K562 (cell line): Measurements from ENCODE around the gene KRTAP10-4. TPM values are rescaled to one million over a fixed set of nuclear protein-coding genes. Genes with fewer than 3 reads are reported as not detected.

ENCODE experiments used
- ATAC-seq: fragments of 200-7000 bp; cut with Tn5 transposase; 3 replicates; pipeline ENCODE4 v1.9.1; 2020; ENCODE audit warnings: moderate library complexity
- BruUV-seq: library from RNA; stranded (reverse); fragments of 400-500 nt; replicated peaks from 2 replicates; lab custom pipeline; 2021; lab: Mats Ljungman, UMichigan
- CTCF ChIA-PET: fragments of 300-600 bp; formaldehyde crosslinking; extraction: SDS; loops from one replicate; lab custom pipeline; 2021; ENCODE audit warnings: low intra/inter-chr PET ratio; lab: Yijun Ruan, JAX
- POLR2A ChIA-PET: fragments of 300-600, 350-650 bp; sonication (Branson Sonifier 250); formaldehyde crosslinking; extraction: SDS; loops from one replicate; lab custom pipeline; 2021; ENCODE audit warnings: antibody characterized with exemption, inconsistent platforms; lab: Yijun Ruan, JAX
- DNase-seq, 4 experiments: peaks; one replicate each; pipeline versions ENCODE4 v3.0.0 to v3.0.0-alpha.2; 2011 to 2018; ENCODE audit warnings: low spot score in 3 of 4, mixed read lengths in 3 of 4; ENCODE audit errors: extremely low read depth in 1 of 4
- FAIRE-seq: peaks from 2 replicates; lab custom pipeline; 2011; peaks lifted over from hg19 to GRCh38; lab: Jason Lieb, UNC
- H2AFZ ChIP-seq: 2 replicates; pipeline ENCODE4 v1.6.0; 2011; ENCODE audit warnings: low read depth, low read length, control low read depth, inconsistent platforms
- H3K27ac ChIP-seq: fragments of 200-600 bp; 3 replicates; pipeline ENCODE4 v1.8.0; 2011; ENCODE audit warnings: low read depth, mild to moderate bottlenecking, control low read depth, inconsistent platforms, low read length, moderate library complexity, mixed read lengths; ENCODE audit errors: extremely low read depth
- H3K27me3 ChIP-seq, 2 experiments: fragments of 300-600 bp in 1 of 2; 2 replicates in 1 of 2; 3 replicates in 1 of 2; pipeline versions ENCODE4 v1.6.0 to v1.8.0; 2011; ENCODE audit warnings: inconsistent platforms in 2 of 2, low read length in 2 of 2, mild to moderate bottlenecking in 1 of 2, mixed read lengths in 1 of 2, moderate library complexity in 1 of 2; ENCODE audit not compliant: control insufficient read depth in 2 of 2, insufficient read depth in 2 of 2
- H3K36me3 ChIP-seq: fragments of 300-600 bp; 3 replicates; pipeline ENCODE4 v1.8.0; 2011; ENCODE audit warnings: mild to moderate bottlenecking, low read length, inconsistent platforms; ENCODE audit not compliant: control insufficient read depth, insufficient read depth
- H3K4me1 ChIP-seq, 2 experiments: fragments of 200-600 bp in 1 of 2; replicated peaks in 1 of 2; 2 replicates in 1 of 2; 3 replicates in 1 of 2; pipeline versions ENCODE4 v1.5.1 to v1.8.0; 2011; ENCODE audit warnings: inconsistent platforms in 2 of 2, low read length in 2 of 2, mild to moderate bottlenecking in 1 of 2, mixed read lengths in 1 of 2, moderate library complexity in 1 of 2; ENCODE audit not compliant: control insufficient read depth in 2 of 2, insufficient read depth in 2 of 2
- H3K4me2 ChIP-seq: 2 replicates; pipeline ENCODE4 v1.6.1; 2011; ENCODE audit warnings: low read length, control low read depth, inconsistent platforms, mixed read lengths; ENCODE audit not compliant: insufficient read depth
- H3K4me3 ChIP-seq: fragments of 200-600 bp; sonication (generic), shearing (Covaris generic); 2 replicates; pipeline ENCODE4 v1.5.1; 2016; ENCODE audit warnings: control low read depth, inconsistent platforms
- H3K79me2 ChIP-seq: fragments of 200-600 bp; 3 replicates; pipeline ENCODE4 v1.8.0; 2011; ENCODE audit warnings: low read length, inconsistent platforms; ENCODE audit not compliant: control insufficient read depth, insufficient read depth
- H3K9ac ChIP-seq, 2 experiments: 2 replicates each; pipeline versions ENCODE4 v1.6.0 to v1.6.1; 2011; ENCODE audit warnings: low read depth in 2 of 2, low read length in 2 of 2, control low read depth in 1 of 2, inconsistent platforms in 1 of 2, mild to moderate bottlenecking in 1 of 2, mixed read lengths in 1 of 2; ENCODE audit not compliant: insufficient read depth in 1 of 2
- H3K9me1 ChIP-seq: one replicate; pipeline ENCODE4 v1.6.0; 2011; ENCODE audit warnings: inconsistent platforms, mild to moderate bottlenecking, low read length, moderate library complexity; ENCODE audit not compliant: control insufficient read depth, insufficient read depth
- H3K9me3 ChIP-seq: replicated peaks from 2 replicates; pipeline ENCODE4 v1.5.1; 2011; ENCODE audit warnings: low read depth, low read length, inconsistent platforms; ENCODE audit not compliant: control insufficient read depth, insufficient read depth
- H4K20me1 ChIP-seq: replicated peaks from 2 replicates; pipeline ENCODE4 v1.6.1; 2011; ENCODE audit warnings: low read length, inconsistent platforms, mixed read lengths; ENCODE audit not compliant: control insufficient read depth, insufficient read depth
- BCOR ChIP-seq: fragments of 450-650 bp; IDR thresholded peaks from 2 replicates; pipeline ENCODE4 v1.6.1; 2016
- CBX1 ChIP-seq: sonication (generic); IDR thresholded peaks from 2 replicates; pipeline ENCODE4 v1.6.1; 2016; ENCODE audit warnings: antibody characterized with exemption, low read depth, mild to moderate bottlenecking
- EP400 ChIP-seq: fragments of 450-650 bp; IDR thresholded peaks from 2 replicates; pipeline ENCODE4 v1.6.1; 2017; ENCODE audit warnings: antibody characterized with exemption, mild to moderate bottlenecking, moderate library complexity
- KHSRP ChIP-seq: fragments of 450-650 bp; IDR thresholded peaks from 2 replicates; pipeline ENCODE4 v1.6.1; 2017
- LARP7 ChIP-seq: fragments of 450-650 bp; IDR thresholded peaks from 2 replicates; pipeline ENCODE4 v1.6.1; 2016
- MAX ChIP-seq: sonication (generic); formaldehyde crosslinking; IDR thresholded peaks from 2 replicates; pipeline ENCODE4 v1.9.0; 2022; ENCODE audit warnings: mild to moderate bottlenecking, missing genetic modification reagents
- NRF1 ChIP-seq, 2 experiments: fragments of 450-650 bp; IDR thresholded peaks in 1 of 2; conservative IDR thresholded peaks in 1 of 2; 2 replicates each; pipeline ENCODE4 v1.6.1; 2014; ENCODE audit warnings: mild to moderate bottlenecking in 2 of 2
- TAF15 ChIP-seq: fragments of 200-400 bp; formaldehyde crosslinking; IDR thresholded peaks from 2 replicates; pipeline ENCODE4 v1.6.1; 2017; ENCODE audit warnings: mild to moderate bottlenecking, low read depth, low read length, moderate library complexity
- ZBED1 ChIP-seq: IDR thresholded peaks from 2 replicates; pipeline ENCODE4 v1.6.1; 2014
- WGBS: fragments of 100-300 bp; shearing (Covaris generic); methylation state at CpG from one replicate; pipeline ENCODE4 v1.1.6; 2016; ENCODE audit warnings: low coverage, mixed read lengths; ENCODE audit not compliant: insufficient coverage; ENCODE audit errors: missing lambda C conversion rate; 5-methylcytosine and 5-hydroxymethylcytosine counted together
- in situ Hi-C: fragments of 300-500 bp; cut with MboI; formaldehyde crosslinking; loops from 4 replicates; pipeline ENCODE4 v1.15.0; 2018; ENCODE audit warnings: inconsistent platforms, mixed read lengths
- intact Hi-C: fragments of 100-400 bp; cut with micrococcal nuclease; formaldehyde crosslinking; loops from 2 replicates; pipeline ENCODE4 v1.14.2; 2022
- polyA plus RNA-seq, 8 experiments: library from polyadenylated mRNA; depleted of rRNA in 4 of 8; stranded (reverse) in 5 of 8; unstranded in 3 of 8; fragments of >200 nt; fragmentation: Nextera tagmentation in 2 of 8; fragmentation: Illumina TruSeq in 1 of 8; extraction: Ambion mirVana in 2 of 8; extraction: Trizol in 1 of 8; gene quantifications; 2 replicates each; pipeline versions ENCODE4 v1.2.1 to v1.2.3, GENCODE V29; 2011 to 2014; ENCODE audit warnings: inconsistent platforms in 1 of 8, missing spikeins in 1 of 8
- total RNA-seq, 7 experiments: library from RNA; depleted of rRNA in 6 of 7; stranded (reverse); fragments of >200 nt in 6 of 7; fragmentation: Illumina TruSeq in 2 of 7; extraction: Trizol in 2 of 7; gene quantifications; 2 replicates each; pipeline versions ENCODE4 v1.2.1 to v1.2.3, GENCODE V29; 2011 to 2021; ENCODE audit warnings: low replicate concordance in 1 of 7

The KRTAP10-4 gene
- total and polyA plus RNA-seq, 9 of the 15 experiments (the other 6 are each of a cell fraction or from before 2014, with no cell fraction given): not detected

GRCh38 chr21:44551340-44551961 is 22.1 kb upstream of the KRTAP10-4 start, which contains the start of gene KRTAP10-2:
KRTAP10-2 (minus strand) TSS chr21:44551505; CDS start chr21:44551458, 47 bp downstream.
- no peaks in the 10 kb centered on the region for H3K9me3 ChIP-seq
- no TSS peak for BruUV-seq
- ATAC-seq (no peak; the same call in 2 of the 3 replicates), DNase-seq (no peak), FAIRE-seq (no peak)
- CTCF ChIA-PET: no interaction called here
- intact Hi-C loops: no loop called here
- 3% methylated on average over 14 of the region's 17 CpGs for WGBS
- no peak within 1 kb of the TSS for H3K4me2 ChIP-seq
- in situ Hi-C loops: no loop called here
- no peaks in the 10 kb centered on the region for H3K9me1 ChIP-seq
- TF ChIP-seq EP400: no peak
- TF ChIP-seq ZBED1: no peak
- TF ChIP-seq KHSRP: no peak
- TF ChIP-seq CBX1: no peak
- TF ChIP-seq BCOR: no peak
- TF ChIP-seq MAX (CRISPR knock-in tag): no peak
- TF ChIP-seq LARP7: no peak
- no peak for TF ChIP-seq TAF15
- TF ChIP-seq NRF1 (conservative IDR thresholded peaks at IDR 0.05 in 1 of 2, IDR thresholded peaks at IDR 0.05 in 1 of 2): no peak
- H3K79me2 ChIP-seq: no peaks in the 10 kb centered on the region
- no peak within 1 kb of the TSS for H3K4me3 ChIP-seq
- POLR2A ChIA-PET: interaction anchor here (1.1 kb wide), 1 partner anchor 9 kb away, joined by 3 read pairs; no protein-coding TSS in a partner anchor
- peaks cover 0 to 4% of the 10 kb centered on the region in 2 experiments; a peak in 1 of 5 replicates for H3K4me1 ChIP-seq
- H3K27ac ChIP-seq: no peak within 1 kb of the TSS
- peaks cover 37 to 60% of the 10 kb centered on the region in 2 experiments for H3K27me3 ChIP-seq
- no peaks in the 10 kb centered on the region for H3K36me3 ChIP-seq
- H4K20me1 ChIP-seq: no peaks in the 10 kb centered on the region
- no peak within 1 kb of the TSS; a peak in 1 of 4 replicates for H3K9ac ChIP-seq
- H2AFZ ChIP-seq: no peak within 1 kb of the TSS
